Subcutaneous adipose tissue (tissue), 4 donors: Measurements from ENCODE around the gene SLC5A10. TPM values are rescaled to one million over a fixed set of nuclear protein-coding genes. Genes with fewer than 3 reads are reported as not detected.

Experiments
- total RNA-seq, 4 donors: library from RNA; depleted of rRNA; stranded (reverse); fragments of >200 nt; gene quantifications; one replicate each; pipeline ENCODE4 v1.1.0, GENCODE V29; 2016
- TF ChIP-seq, protein P1 (sequence below): fragments of 450-650 bp; IDR thresholded peaks from one replicate; pipeline ENCODE4 v1.5.1; 2016; ENCODE audit warnings: low read depth, mild to moderate bottlenecking, control low read depth, antibody characterized with exemption, moderate library complexity

The SLC5A10 gene
- total RNA-seq, 4 donors from 2014 or later = 0.19 TPM; not detected in 3

- TF ChIP-seq, protein P1, sequence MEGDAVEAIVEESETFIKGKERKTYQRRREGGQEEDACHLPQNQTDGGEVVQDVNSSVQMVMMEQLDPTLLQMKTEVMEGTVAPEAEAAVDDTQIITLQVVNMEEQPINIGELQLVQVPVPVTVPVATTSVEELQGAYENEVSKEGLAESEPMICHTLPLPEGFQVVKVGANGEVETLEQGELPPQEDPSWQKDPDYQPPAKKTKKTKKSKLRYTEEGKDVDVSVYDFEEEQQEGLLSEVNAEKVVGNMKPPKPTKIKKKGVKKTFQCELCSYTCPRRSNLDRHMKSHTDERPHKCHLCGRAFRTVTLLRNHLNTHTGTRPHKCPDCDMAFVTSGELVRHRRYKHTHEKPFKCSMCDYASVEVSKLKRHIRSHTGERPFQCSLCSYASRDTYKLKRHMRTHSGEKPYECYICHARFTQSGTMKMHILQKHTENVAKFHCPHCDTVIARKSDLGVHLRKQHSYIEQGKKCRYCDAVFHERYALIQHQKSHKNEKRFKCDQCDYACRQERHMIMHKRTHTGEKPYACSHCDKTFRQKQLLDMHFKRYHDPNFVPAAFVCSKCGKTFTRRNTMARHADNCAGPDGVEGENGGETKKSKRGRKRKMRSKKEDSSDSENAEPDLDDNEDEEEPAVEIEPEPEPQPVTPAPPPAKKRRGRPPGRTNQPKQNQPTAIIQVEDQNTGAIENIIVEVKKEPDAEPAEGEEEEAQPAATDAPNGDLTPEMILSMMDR = no peak
Observed at GRCh38 chr17:18980682-18981334, 28.8 kb downstream of the SLC5A10 start.

- TF ChIP-seq, protein P1 = no peak
Observed at GRCh38 chr17:18981335-18981641, 29.3 kb downstream of the SLC5A10 start.

- TF ChIP-seq, protein P1 = no peak
Observed at GRCh38 chr17:18981642-18982424, 29.9 kb downstream of the SLC5A10 start.

DNA sequence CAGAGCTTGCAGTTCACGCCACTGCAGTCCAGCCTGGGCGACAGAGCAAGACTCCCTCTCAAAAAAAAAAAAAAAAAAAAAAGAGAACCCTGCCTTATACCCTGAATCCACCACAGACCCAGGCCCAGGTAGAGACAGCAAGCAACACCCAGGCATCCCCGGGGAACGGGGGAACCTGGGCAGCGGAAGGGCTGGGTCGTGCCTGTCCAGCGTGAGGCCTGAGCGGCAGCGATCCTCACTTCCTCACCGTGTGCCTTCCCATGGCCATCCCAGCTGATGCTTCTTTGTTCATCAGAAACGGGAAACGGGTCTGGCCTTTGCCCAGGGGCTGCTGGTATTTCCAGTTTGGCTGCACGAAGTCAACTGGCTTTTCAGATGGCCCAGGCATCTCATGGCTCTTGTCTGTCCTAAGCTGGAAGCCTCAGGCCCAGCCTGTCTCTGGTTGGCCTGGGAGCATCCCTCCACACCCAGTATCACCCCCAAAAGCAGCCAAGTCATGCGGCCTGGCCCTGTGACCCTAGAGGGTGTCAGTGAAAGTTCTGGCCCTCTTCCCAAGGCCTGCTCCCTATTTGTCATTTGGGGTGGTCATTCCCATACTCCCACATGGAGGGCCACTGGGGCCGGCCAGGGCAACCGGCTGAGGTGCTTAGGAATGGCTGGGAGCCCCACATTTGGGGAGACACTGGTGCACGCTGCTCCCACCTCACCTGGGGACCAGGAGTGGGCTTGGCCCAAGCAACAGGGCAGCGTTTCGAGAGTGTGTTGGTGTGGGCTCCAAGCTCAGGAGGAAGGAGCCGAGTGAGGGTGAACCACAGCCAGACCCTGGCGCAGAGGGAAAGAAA is 32.5 kb downstream of the SLC5A10 start:
- TF ChIP-seq, protein P1 = no peak

DNA sequence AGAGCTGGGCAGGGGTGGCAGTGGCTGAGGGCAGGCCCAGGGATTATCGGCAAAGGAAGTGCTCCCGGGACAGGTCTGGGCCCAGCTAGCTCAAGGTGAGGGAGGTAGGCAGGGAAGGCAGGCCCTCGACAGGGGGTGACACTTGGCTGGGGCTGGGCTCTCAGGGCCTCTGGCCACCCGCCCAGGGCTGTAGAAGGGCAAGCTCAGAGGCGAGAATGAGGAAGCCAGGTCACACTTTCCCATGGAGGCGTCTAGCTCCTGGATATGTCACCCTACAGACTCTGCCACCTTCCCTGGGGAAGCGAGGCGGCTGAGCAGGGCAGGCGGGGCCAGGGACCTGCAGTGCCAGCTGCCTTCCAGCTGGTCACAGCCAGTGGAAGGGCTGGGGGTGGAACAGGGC is 33.5 kb downstream of the SLC5A10 start:
- TF ChIP-seq, protein P1 = no peak

- TF ChIP-seq, protein P1 = no peak
Observed at GRCh38 chr17:18986541-18987229, 34.7 kb downstream of the SLC5A10 start.

DNA sequence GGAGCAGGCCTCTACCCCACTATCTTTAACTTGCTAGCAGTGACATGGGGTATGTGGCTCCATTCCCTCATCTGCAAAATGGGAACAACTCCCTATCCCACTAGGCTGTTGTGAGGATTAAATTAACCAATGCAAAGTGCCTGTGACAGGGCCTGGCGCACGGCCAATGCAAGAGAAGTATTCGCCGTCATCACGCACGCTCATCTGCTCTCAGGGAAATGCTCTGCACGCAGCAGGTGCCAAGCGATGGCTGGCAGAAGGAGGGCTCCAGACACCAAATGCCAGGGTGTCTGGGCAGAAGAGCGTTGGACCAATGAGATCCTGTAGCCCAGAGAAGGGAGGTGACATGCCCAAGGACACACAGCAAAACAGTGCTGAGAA is 35.3 kb downstream of the SLC5A10 start:
- TF ChIP-seq, protein P1 = no peak
